ENCODE data around the gene IL6ST.

The IL6ST gene

DNA sequence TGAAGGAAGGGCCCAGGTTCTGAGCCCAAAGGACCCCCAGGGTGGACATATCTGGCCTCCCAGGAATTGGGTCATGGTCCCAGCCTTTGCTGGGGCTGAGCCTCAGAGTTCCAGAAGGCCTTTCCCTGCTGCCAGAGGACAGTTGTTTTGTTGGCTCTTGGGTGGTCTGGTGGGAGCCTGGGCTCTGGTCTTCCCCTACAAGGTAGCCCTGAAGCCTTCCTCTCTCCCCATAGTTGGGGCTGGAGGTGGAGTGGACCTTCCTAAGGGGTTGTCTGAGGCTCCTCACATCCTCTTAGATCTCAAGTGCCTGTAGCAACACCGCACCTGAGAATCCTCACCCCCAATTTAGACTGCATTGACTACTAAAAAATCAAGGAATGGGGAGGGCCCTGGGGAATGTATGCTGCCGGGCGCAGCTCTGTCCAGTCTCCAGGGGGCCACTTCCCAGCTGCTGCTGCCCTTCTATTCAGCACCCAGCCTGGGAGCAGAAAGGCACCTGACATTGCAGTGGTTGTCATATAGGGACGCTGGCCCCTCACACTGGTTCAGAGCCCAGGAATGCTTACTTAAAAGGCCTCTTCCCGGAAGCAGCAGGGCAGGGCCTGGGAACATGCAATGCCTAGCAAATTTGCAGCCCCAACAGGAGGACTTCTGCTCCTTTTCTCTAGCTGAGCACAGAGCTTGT, 77.2 kb downstream of the IL6ST start:
- no peak overlapping the region for H3K4me3 ChIP-seq (ENCODE audit: low read depth, low read length)
- ChIA-PET CTCF (interaction anchor here (0.5 to 0.6 kb wide), 2 partner anchors 14 to 540 kb away, joined by 3 to 5 read pairs; no protein-coding TSS in a partner anchor), POLR2A (no interaction called here)
- H3K9me3 ChIP-seq (ENCODE audit: control insufficient read depth, insufficient read depth, low read depth, low read length) = no peaks in the 10 kb centered on the region
- H3K36me3 ChIP-seq (ENCODE audit: control insufficient read depth in 2 of 2, insufficient read depth in 1 of 2, low read length in 2 of 2) = no peaks in the 10 kb centered on the region
- no peak for TF ChIP-seq ZNF600 (tag by site-specific recombination; IDR thresholded peaks at IDR 0.05)
- TF ChIP-seq ZBTB8A (tag by site-specific recombination; IDR thresholded peaks at IDR 0.05) = no peak
- TF ChIP-seq, protein P1, sequence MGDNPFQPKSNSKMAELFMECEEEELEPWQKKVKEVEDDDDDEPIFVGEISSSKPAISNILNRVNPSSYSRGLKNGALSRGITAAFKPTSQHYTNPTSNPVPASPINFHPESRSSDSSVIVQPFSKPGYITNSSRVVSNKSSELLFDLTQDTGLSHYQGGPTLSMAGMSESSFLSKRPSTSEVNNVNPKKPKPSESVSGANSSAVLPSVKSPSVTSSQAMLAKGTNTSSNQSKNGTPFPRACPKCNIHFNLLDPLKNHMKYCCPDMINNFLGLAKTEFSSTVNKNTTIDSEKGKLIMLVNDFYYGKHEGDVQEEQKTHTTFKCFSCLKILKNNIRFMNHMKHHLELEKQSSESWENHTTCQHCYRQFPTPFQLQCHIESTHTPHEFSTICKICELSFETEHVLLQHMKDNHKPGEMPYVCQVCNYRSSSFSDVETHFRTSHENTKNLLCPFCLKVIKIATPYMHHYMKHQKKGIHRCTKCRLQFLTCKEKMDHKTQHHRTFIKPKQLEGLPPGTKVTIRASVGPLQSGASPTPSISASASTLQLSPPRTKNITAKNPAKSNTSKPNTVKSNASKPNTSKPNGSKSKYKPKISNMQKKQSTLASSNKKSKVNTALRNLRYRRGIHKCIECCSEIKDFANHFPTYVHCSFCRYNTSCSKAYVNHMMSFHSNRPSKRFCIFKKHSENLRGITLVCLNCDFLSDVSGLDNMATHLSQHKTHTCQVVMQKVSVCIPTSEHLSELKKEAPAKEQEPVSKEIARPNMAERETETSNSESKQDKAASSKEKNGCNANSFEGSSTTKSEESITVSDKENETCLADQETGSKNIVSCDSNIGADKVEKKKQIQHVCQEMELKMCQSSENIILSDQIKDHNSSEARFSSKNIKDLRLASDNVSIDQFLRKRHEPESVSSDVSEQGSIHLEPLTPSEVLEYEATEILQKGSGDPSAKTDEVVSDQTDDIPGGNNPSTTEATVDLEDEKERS (tag by site-specific recombination; IDR thresholded peaks at IDR 0.05) = no peak
- TF ChIP-seq ZNF423 (tag by site-specific recombination; IDR thresholded peaks at IDR 0.05) = no peak
- TF ChIP-seq, protein P2, sequence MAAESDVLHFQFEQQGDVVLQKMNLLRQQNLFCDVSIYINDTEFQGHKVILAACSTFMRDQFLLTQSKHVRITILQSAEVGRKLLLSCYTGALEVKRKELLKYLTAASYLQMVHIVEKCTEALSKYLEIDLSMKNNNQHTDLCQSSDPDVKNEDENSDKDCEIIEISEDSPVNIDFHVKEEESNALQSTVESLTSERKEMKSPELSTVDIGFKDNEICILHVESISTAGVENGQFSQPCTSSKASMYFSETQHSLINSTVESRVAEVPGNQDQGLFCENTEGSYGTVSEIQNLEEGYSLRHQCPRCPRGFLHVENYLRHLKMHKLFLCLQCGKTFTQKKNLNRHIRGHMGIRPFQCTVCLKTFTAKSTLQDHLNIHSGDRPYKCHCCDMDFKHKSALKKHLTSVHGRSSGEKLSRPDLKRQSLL (tag by site-specific recombination; IDR thresholded peaks at IDR 0.05) = no peak
- no peak for TF ChIP-seq ZNF155 (tag by site-specific recombination; IDR thresholded peaks at IDR 0.05)
- TF ChIP-seq HOXA7 (CRISPR knock-in tag; IDR thresholded peaks at IDR 0.05; ENCODE audit: borderline replicate concordance) = no peak
- TF ChIP-seq KLF7 (tag by site-specific recombination; IDR thresholded peaks at IDR 0.05; ENCODE audit: borderline replicate concordance) = no peak
- no peak for TF ChIP-seq ZNF621 (tag by site-specific recombination; IDR thresholded peaks at IDR 0.05)
- TF ChIP-seq TRIM28 (IDR thresholded peaks at IDR 0.05; ENCODE audit: borderline replicate concordance, low read length) = no peak
- TF ChIP-seq ZSCAN23 (tag by site-specific recombination; IDR thresholded peaks at IDR 0.05) = no peak
- TF ChIP-seq, protein P3, sequence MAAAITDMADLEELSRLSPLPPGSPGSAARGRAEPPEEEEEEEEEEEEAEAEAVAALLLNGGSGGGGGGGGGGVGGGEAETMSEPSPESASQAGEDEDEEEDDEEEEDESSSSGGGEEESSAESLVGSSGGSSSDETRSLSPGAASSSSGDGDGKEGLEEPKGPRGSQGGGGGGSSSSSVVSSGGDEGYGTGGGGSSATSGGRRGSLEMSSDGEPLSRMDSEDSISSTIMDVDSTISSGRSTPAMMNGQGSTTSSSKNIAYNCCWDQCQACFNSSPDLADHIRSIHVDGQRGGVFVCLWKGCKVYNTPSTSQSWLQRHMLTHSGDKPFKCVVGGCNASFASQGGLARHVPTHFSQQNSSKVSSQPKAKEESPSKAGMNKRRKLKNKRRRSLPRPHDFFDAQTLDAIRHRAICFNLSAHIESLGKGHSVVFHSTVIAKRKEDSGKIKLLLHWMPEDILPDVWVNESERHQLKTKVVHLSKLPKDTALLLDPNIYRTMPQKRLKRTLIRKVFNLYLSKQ (tag by site-specific recombination; IDR thresholded peaks at IDR 0.05; ENCODE audit: borderline replicate concordance) = no peak
- no peak for TF ChIP-seq GLI2 (tag by site-specific recombination; IDR thresholded peaks at IDR 0.05; ENCODE audit: borderline replicate concordance, low read depth)
- TF ChIP-seq ZNF571 (tag by site-specific recombination; IDR thresholded peaks at IDR 0.05) = no peak
- TF ChIP-seq ZNF530 (tag by site-specific recombination; IDR thresholded peaks at IDR 0.05; ENCODE audit: low read depth) = no peak
- TF ChIP-seq ZNF24 (tag by site-specific recombination; IDR thresholded peaks at IDR 0.05) = no peak
- TF ChIP-seq, protein P4, sequence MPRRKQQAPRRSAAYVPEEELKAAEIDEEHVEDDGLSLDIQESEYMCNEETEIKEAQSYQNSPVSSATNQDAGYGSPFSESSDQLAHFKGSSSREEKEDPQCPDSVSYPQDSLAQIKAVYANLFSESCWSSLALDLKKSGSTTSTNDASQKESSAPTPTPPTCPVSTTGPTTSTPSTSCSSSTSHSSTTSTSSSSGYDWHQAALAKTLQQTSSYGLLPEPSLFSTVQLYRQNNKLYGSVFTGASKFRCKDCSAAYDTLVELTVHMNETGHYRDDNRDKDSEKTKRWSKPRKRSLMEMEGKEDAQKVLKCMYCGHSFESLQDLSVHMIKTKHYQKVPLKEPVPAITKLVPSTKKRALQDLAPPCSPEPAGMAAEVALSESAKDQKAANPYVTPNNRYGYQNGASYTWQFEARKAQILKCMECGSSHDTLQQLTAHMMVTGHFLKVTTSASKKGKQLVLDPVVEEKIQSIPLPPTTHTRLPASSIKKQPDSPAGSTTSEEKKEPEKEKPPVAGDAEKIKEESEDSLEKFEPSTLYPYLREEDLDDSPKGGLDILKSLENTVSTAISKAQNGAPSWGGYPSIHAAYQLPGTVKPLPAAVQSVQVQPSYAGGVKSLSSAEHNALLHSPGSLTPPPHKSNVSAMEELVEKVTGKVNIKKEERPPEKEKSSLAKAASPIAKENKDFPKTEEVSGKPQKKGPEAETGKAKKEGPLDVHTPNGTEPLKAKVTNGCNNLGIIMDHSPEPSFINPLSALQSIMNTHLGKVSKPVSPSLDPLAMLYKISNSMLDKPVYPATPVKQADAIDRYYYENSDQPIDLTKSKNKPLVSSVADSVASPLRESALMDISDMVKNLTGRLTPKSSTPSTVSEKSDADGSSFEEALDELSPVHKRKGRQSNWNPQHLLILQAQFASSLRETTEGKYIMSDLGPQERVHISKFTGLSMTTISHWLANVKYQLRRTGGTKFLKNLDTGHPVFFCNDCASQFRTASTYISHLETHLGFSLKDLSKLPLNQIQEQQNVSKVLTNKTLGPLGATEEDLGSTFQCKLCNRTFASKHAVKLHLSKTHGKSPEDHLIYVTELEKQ (tag by site-specific recombination; IDR thresholded peaks at IDR 0.05; ENCODE audit: borderline replicate concordance) = no peak
- no peak for TF ChIP-seq SP2 (tag by site-specific recombination; IDR thresholded peaks at IDR 0.05)
- no peak for TF ChIP-seq ZNF768 (tag by site-specific recombination; IDR thresholded peaks at IDR 0.05)
- no peak for TF ChIP-seq ZNF248 (tag by site-specific recombination; IDR thresholded peaks at IDR 0.05)
- H3K27ac ChIP-seq (ENCODE audit: extremely low read depth, low read depth, low read length) = no peak overlapping the region
- H3K4me1 ChIP-seq (ENCODE audit: control insufficient read depth, insufficient read depth, low read length) = no peaks in the 10 kb centered on the region

Data from HEK293 (cell line).